ENCODE results near the gene RXRA.

The RXRA gene

GRCh38 chr9:134327671-134328231 is 1.5 kb downstream of the RXRA start:
- no peak for DNase-seq (ENCODE audit: insufficient read length, low spot score)
- TF ChIP-seq TAF1 (IDR thresholded peaks at IDR 0.05; ENCODE audit: low read depth, low read length) (no peak), POLR2AphosphoS5 (IDR thresholded peaks at IDR 0.05; ENCODE audit: low read depth, low read length) (no peak), POLR2A (IDR thresholded peaks at IDR 0.05; ENCODE audit: low read depth, low read length) (no peak), PAX5 (IDR thresholded peaks at IDR 0.05; ENCODE audit: insufficient read depth, low read length, severe bottlenecking) (no peak), POU2F2 (IDR thresholded peaks at IDR 0.05; ENCODE audit: low read depth, low read length) (no peak), SPI1 (IDR thresholded peaks at IDR 0.05; ENCODE audit: low read depth, low read length) (no peak)
- no peak for FAIRE-seq

- TF ChIP-seq POLR2AphosphoS5 (IDR thresholded peaks at IDR 0.05; ENCODE audit: low read depth, low read length) = no peak
- TF ChIP-seq PAX5 (IDR thresholded peaks at IDR 0.05; ENCODE audit: insufficient read depth, low read length, severe bottlenecking) = no peak
- no peak for TF ChIP-seq POLR2A (IDR thresholded peaks at IDR 0.05; ENCODE audit: low read depth, low read length)
- TF ChIP-seq POU2F2 (IDR thresholded peaks at IDR 0.05; ENCODE audit: low read depth, low read length) = no peak
- no peak for TF ChIP-seq SPI1 (IDR thresholded peaks at IDR 0.05; ENCODE audit: low read depth, low read length)
- no peak for TF ChIP-seq TAF1 (IDR thresholded peaks at IDR 0.05; ENCODE audit: low read depth, low read length)
- DNase-seq (ENCODE audit: insufficient read length, low spot score) (no peak), FAIRE-seq (no peak)
These were observed 2.1 kb downstream of the RXRA start for GRCh38 chr9:134328341-134328840.

- FAIRE-seq (no peak), DNase-seq (ENCODE audit: insufficient read length, low spot score) (no peak)
- TF ChIP-seq POLR2AphosphoS5 (IDR thresholded peaks at IDR 0.05; ENCODE audit: low read depth, low read length) = no peak
- TF ChIP-seq POU2F2 (IDR thresholded peaks at IDR 0.05; ENCODE audit: low read depth, low read length) = no peak
- no peak for TF ChIP-seq TAF1 (IDR thresholded peaks at IDR 0.05; ENCODE audit: low read depth, low read length)
These were observed 2.8 kb downstream of the RXRA start for GRCh38 chr9:134328841-134329575.

DNA sequence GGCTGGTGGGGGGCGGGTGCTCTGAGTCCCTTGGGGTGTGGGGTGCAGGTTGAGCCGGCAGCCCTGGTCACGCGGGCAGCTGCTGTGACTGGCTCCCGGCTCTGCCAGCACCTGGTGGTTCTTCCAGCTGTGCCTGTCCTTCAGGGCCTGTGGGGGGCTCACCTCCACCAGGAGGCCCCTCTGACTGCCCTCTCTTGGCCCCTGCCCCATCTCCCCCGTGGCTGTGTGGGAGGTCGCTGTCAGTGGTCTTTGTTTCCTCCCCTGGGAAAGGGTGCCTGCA is 3.3 kb downstream of the RXRA start:
- no peak for TF ChIP-seq TAF1 (IDR thresholded peaks at IDR 0.05; ENCODE audit: low read depth, low read length)
- no peak for TF ChIP-seq POLR2AphosphoS5 (IDR thresholded peaks at IDR 0.05; ENCODE audit: low read depth, low read length)
- TF ChIP-seq SPI1 (IDR thresholded peaks at IDR 0.05; ENCODE audit: low read depth, low read length) = no peak
- no peak for TF ChIP-seq POU2F2 (IDR thresholded peaks at IDR 0.05; ENCODE audit: low read depth, low read length)
- TF ChIP-seq POLR2A (IDR thresholded peaks at IDR 0.05; ENCODE audit: low read depth, low read length) = no peak
- no peak for TF ChIP-seq PAX5 (IDR thresholded peaks at IDR 0.05; ENCODE audit: insufficient read depth, low read length, severe bottlenecking)
- DNase-seq (ENCODE audit: insufficient read length, low spot score) = no peak
- no peak for FAIRE-seq

GRCh38 chr9:134329886-134330285 is 3.6 kb downstream of the RXRA start:
- DNase-seq (ENCODE audit: insufficient read length, low spot score) (no peak), FAIRE-seq (no peak)
- TF ChIP-seq PAX5 (IDR thresholded peaks at IDR 0.05; ENCODE audit: insufficient read depth, low read length, severe bottlenecking) = no peak
- TF ChIP-seq POU2F2 (IDR thresholded peaks at IDR 0.05; ENCODE audit: low read depth, low read length) = no peak
- TF ChIP-seq SPI1 (IDR thresholded peaks at IDR 0.05; ENCODE audit: low read depth, low read length) = no peak
- no peak for TF ChIP-seq POLR2A (IDR thresholded peaks at IDR 0.05; ENCODE audit: low read depth, low read length)
- no peak for TF ChIP-seq TAF1 (IDR thresholded peaks at IDR 0.05; ENCODE audit: low read depth, low read length)
- no peak for TF ChIP-seq POLR2AphosphoS5 (IDR thresholded peaks at IDR 0.05; ENCODE audit: low read depth, low read length)

DNA sequence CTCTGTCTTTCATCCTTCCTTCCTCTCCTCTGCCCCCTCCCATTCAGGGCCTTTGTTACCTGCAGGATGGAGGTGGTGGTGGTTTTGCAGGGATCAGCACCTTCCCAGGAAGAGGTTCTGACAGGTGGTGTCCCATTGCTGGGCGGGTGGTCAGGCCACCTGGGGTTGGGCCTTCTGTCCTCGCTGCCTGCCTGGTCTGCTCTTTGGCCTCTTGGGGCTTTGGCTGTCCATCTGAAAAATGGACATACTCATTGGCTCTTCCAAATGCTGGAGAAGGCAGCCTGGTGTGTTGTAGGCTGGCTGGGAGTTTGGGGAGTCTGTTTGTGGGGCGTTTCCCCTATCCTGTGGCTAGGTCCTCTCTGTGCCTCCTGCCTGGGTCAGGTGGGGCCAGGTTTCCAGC is 4.3 kb downstream of the RXRA start:
- DNase-seq (ENCODE audit: insufficient read length, low spot score) = no peak
- TF ChIP-seq POLR2AphosphoS5 (IDR thresholded peaks at IDR 0.05; ENCODE audit: low read depth, low read length) (no peak), TAF1 (IDR thresholded peaks at IDR 0.05; ENCODE audit: low read depth, low read length) (no peak), POLR2A (IDR thresholded peaks at IDR 0.05; ENCODE audit: low read depth, low read length) (no peak), SPI1 (IDR thresholded peaks at IDR 0.05; ENCODE audit: low read depth, low read length) (no peak), PAX5 (IDR thresholded peaks at IDR 0.05; ENCODE audit: insufficient read depth, low read length, severe bottlenecking) (no peak), POU2F2 (IDR thresholded peaks at IDR 0.05; ENCODE audit: low read depth, low read length) (no peak)
- no peak for FAIRE-seq

DNA sequence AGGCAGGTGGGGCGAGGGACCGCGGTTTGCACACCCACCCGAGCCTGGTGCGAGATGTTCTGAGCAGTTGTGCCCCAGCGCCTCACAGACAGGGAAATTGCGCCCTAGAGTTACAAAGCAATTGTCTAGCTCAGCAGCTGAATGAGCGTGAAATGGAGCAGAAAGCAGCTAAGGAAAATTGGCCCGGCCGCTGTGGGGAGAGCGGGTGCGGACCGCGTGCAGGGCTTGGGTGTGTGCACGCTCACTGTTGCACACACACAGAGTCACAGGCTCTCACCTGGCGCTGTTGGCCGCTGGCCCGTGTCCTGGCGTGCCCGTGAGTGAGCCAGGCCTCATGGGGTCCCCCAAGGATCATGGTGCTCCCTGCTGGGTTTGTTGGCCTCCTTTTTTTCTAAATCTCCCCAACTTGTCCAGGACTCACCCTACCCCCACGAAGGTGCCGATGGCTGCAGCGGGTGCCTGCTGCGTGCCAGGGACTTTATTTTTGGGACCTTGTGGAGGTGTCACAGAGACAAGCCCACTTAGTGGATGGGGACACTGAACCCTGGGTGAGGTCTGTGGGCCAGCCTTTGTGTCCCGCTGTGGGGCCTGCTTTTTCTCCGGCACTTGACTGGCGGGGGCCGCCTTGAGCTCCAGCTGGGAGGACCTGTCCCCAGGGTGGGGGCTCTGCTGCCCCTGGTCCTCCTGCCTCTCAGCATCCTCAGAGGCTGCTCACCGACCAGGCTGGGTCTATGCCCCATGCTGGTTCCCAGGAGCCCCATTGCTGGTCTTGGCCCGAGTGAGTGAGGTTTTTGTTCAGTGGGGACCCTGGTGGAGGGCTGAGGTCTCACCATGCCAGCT is 5.2 kb downstream of the RXRA start:
- TF ChIP-seq POLR2AphosphoS5 (IDR thresholded peaks at IDR 0.05; ENCODE audit: low read depth, low read length) (no peak), PAX5 (IDR thresholded peaks at IDR 0.05; ENCODE audit: insufficient read depth, low read length, severe bottlenecking) (no peak), POU2F2 (IDR thresholded peaks at IDR 0.05; ENCODE audit: low read depth, low read length) (no peak), SPI1 (IDR thresholded peaks at IDR 0.05; ENCODE audit: low read depth, low read length) (no peak), TAF1 (IDR thresholded peaks at IDR 0.05; ENCODE audit: low read depth, low read length) (no peak), POLR2A (IDR thresholded peaks at IDR 0.05; ENCODE audit: low read depth, low read length) (no peak)
- DNase-seq (ENCODE audit: insufficient read length, low spot score) = no peak
- no peak for FAIRE-seq

DNA sequence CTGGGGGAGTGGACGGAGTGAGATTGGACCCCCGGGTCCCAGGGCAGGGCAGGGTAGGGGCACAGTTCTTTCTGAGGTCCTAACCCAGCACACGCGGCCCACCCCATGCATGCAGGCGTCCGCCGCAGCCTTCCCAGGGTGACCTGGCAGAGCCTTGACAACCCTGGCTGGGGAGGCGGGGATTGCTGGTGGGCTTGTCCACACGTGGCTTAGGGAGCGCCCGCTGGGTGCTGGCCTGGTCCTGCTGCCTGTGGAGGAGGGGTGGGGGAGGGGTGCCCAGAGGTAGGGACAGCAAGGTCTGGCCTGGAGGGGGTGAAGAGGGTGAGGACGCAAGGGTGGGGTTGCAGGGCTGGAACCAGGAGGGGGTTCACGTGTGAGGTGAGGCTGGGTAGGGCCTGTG is 6.0 kb downstream of the RXRA start:
- TF ChIP-seq POU2F2 (IDR thresholded peaks at IDR 0.05; ENCODE audit: low read depth, low read length) (no peak), POLR2AphosphoS5 (IDR thresholded peaks at IDR 0.05; ENCODE audit: low read depth, low read length) (no peak), POLR2A (IDR thresholded peaks at IDR 0.05; ENCODE audit: low read depth, low read length) (no peak)
- no peak for FAIRE-seq
- DNase-seq (ENCODE audit: insufficient read length, low spot score) = no peak

- TF ChIP-seq TAF1 (IDR thresholded peaks at IDR 0.05; ENCODE audit: low read depth, low read length) (no peak), SPI1 (IDR thresholded peaks at IDR 0.05; ENCODE audit: low read depth, low read length) (no peak), POLR2AphosphoS5 (IDR thresholded peaks at IDR 0.05; ENCODE audit: low read depth, low read length) (no peak), POU2F2 (IDR thresholded peaks at IDR 0.05; ENCODE audit: low read depth, low read length) (no peak), POLR2A (IDR thresholded peaks at IDR 0.05; ENCODE audit: low read depth, low read length) (no peak), PAX5 (IDR thresholded peaks at IDR 0.05; ENCODE audit: insufficient read depth, low read length, severe bottlenecking) (no peak)
- FAIRE-seq (no peak), DNase-seq (ENCODE audit: insufficient read length, low spot score) (no peak)
These were observed 6.6 kb downstream of the RXRA start for GRCh38 chr9:134332841-134333233.

Measured in GM12891 (cell line).